ENCODE results near the gene TOR4A.

Gene TOR4A

DNA sequence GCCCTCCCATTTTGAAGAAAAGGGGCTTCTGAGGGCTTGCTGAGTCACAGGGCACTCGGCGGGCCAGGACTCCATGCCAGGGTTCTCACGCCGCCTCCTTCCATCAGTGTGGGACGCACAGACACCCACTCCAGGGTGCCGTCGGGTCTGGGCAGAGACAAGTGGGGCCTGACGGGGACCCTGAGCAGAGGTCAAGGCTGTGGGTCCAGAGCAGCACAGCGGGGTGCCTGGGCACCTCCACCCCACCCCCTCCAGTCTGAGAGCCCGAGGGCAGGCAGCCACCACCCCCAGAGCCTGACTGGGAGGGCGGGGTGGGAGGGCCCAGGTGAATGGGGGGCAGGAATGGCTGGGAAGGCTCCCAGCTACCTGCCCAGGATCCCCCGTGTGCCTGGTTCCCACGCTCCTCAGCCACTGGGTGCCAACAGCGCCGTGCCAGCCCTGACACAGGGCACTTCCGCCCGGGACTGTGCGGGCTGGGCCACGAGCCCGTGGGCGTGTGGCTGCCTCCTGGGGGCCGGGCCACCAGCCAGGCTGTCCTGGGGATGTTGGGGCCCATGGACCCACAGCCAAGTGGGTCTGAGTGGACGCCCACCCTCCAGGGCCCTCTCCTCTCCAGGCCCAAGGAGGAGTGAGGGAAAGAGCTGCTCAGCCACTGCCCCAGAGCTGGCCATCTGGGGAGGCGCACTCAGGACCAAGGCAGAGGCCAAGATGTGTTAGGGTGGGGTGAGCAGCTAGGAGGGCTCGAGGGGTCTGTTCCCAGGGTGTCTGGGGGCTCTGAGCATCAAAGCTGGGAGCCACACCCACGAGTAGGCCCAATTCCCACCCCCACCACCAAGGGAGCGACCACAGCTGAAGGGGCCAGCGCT is 34.7 kb downstream of the TOR4A start:
- H3K27ac ChIP-seq: peak overlapping the region; percentile 64
- POLR2A ChIA-PET (ENCODE audit: low non-redundant PET): interaction anchor here (1.1 kb wide), 1 partner anchor 10 kb away, joined by 3 read pairs; the partner anchor contains the start of gene NRARP
- TF ChIP-seq, protein P1, sequence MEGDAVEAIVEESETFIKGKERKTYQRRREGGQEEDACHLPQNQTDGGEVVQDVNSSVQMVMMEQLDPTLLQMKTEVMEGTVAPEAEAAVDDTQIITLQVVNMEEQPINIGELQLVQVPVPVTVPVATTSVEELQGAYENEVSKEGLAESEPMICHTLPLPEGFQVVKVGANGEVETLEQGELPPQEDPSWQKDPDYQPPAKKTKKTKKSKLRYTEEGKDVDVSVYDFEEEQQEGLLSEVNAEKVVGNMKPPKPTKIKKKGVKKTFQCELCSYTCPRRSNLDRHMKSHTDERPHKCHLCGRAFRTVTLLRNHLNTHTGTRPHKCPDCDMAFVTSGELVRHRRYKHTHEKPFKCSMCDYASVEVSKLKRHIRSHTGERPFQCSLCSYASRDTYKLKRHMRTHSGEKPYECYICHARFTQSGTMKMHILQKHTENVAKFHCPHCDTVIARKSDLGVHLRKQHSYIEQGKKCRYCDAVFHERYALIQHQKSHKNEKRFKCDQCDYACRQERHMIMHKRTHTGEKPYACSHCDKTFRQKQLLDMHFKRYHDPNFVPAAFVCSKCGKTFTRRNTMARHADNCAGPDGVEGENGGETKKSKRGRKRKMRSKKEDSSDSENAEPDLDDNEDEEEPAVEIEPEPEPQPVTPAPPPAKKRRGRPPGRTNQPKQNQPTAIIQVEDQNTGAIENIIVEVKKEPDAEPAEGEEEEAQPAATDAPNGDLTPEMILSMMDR (conservative IDR thresholded peaks at IDR 0.05; ENCODE audit: low read depth): no peak
- CTCF ChIA-PET: interaction anchor here (0.5 to 1.9 kb wide), 7 partner anchors 10 to 332 kb away, joined by 3 to 11 read pairs (median 3); partner anchors contain the start of gene NRARP
- DNase-seq (ENCODE audit: low spot score): no peak

DNA sequence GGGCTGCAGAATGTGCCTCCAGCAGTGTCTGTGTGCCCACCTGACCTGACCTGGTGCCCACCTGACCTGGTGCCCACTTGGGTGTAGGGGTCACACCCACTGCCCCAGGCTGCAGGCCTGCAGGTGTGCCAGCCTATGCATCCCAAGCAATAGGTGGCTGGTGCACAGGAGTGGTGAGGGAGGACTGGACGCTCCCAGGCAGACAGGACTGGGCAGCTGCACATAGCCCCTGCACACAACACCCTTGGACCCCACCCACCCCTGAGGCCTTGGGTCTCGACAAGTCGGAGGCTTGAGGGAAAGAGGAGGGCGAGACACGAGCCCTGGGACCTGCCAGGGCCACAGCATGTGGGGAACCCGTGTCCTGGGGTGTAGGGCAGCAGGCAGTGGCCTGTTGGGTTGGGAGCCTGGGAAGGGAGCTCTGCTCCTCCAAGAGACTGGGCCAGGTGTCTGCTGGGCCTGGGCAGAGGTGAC is 35.4 kb downstream of the TOR4A start:
- peak overlapping the region; percentile 64 for H3K27ac ChIP-seq
- TF ChIP-seq, protein P1 (conservative IDR thresholded peaks at IDR 0.05; ENCODE audit: low read depth): no peak
- ChIA-PET POLR2A (ENCODE audit: low non-redundant PET) (interaction anchor here (1.1 kb wide), 1 partner anchor 11 kb away, joined by 3 read pairs; the partner anchor contains the start of gene NRARP), CTCF (interaction anchor here (0.6 to 1.9 kb wide), 7 partner anchors 11 to 331 kb away, joined by 3 to 11 read pairs (median 4); partner anchors contain the start of gene NRARP)
- DNase-seq (ENCODE audit: low spot score): no peak

DNA sequence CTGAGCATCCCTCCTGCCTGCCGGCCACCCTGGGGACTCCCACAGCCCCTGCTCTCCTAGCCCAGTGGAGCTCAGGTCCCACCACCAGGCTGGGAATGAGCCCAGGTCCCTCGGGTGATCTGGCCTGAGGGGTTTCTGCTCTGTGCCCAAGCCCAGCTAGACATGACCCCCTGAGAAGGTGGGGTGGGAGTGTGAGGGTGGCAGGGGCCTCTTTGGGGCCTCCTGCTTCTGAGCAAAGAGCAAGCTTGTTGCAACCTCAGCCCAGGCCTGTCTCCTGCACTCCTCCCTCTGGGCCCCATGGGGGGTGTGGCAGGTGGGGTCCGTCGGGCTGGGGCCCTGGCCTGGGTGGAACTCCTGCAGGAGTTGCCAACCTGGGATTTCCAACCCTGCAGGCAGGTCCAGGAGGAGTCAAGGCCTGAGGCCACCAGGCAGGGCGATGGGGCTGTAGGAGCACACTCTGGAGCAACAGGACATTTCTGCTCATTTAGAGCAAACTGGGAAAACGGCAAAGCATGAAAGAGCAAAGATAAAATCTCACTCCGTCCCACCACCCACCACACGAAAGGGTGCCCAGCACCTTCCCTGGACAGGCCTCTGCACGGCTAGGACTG is 35.9 kb downstream of the TOR4A start:
- ChIA-PET CTCF (interaction anchor here (0.8 to 1.9 kb wide), 5 partner anchors 11 to 132 kb away, joined by 3 to 11 read pairs (median 4); partner anchors contain the start of gene NRARP), POLR2A (ENCODE audit: low non-redundant PET) (interaction anchor here (1.1 kb wide), 1 partner anchor 11 kb away, joined by 3 read pairs; the partner anchor contains the start of gene NRARP)
- TF ChIP-seq, protein P1 (conservative IDR thresholded peaks at IDR 0.05; ENCODE audit: low read depth): no peak
- peak; percentile 3 for DNase-seq (ENCODE audit: low spot score)
- peak overlapping the region; percentile 64 for H3K27ac ChIP-seq

DNA sequence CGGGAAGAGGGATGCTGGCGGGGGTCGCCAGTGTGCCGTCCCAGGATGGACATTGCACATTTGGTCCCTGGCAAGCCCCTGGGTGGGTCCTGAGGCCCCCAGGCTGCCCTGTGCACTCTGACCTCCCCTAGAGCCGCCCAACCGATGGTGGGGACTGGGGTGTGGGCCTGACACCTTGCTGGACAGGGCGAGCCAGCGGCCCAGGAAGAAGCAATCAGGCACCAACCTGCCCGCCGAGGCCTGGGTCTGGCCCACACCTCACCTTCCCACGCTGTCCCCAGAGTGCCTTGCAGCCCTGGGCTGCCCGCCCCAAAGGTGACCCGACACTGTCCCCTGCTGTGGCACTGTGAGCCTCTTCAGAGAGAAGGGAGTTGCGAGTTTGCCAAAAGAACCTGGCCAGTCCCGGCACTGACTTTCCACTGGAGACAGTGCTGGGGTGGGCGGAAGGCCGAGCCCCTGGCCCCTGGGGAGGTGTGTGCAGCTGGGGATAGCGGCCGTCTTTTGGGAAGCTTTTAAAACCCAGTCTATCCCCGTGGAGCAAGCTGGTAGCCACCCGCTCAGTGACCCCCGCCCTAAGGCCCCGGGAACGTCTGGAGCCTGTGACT is 36.5 kb downstream of the TOR4A start:
- POLR2A ChIA-PET (ENCODE audit: low non-redundant PET): no interaction called here
- TF ChIP-seq, protein P1 (conservative IDR thresholded peaks at IDR 0.05; ENCODE audit: low read depth): no peak
- CTCF ChIA-PET: interaction anchor here (0.8 to 1.9 kb wide), 3 partner anchors 12 to 110 kb away, joined by 4 to 11 read pairs (median 5); partner anchors contain the start of gene NRARP
- DNase-seq (ENCODE audit: low spot score): peak; percentile 5
- peak overlapping the region; percentile 64 for H3K27ac ChIP-seq

DNA sequence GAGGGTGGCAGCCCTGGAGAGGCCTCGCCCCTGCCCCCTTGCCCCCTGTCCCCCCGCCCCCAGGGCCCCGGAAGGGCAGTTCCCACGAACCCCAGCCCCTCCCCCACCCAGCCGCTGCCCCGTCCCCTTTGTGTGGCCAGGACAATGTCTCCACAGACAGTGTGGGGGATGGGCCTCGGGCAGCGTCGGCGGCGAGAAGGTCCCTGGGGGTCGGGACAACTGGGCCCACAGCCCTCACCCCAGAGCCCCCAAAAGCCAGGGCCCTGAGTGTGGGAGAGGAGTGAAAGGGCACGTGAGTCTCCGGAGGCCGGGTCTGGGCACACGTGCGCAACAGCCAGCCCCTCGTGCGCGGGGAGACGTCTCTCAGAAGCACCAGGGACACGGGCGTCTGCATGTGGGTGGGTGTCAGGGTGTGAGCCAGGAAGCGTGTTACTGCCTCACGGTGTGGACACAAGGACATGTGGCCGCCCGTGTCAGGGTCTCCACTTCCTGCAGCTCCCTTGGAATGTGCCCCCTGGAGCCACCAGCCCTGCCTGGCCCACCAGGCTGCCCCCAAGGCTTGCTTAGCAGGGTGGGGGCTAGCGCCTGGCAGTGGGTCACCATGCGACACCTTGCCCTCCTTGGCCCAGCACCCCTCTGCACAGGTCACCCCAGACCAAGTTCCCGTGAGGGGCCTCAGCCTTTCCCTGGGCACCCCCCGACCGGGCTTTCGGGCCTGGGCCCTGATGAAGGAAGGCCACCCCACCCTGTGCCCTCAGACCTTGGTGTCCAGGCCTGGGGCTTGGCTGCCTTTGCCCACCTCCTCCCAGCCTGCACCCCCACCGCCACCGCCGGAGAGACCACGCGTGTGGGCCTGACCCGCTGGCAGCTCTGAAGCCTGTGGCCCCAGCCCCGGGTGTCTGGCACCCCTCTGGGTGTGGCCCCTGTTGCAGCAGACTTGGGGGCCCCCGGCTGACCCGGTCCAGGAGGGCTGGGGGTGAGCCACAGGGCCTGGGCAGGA is 37.3 kb downstream of the TOR4A start:
- peak overlapping the region; percentile 64 for H3K27ac ChIP-seq
- ChIA-PET POLR2A (ENCODE audit: low non-redundant PET) (no interaction called here), CTCF (interaction anchor here (1.1 kb wide), 1 partner anchor 108 kb away, joined by 3 read pairs; the partner anchor contains the start of gene EXD3)
- TF ChIP-seq, protein P1 (conservative IDR thresholded peaks at IDR 0.05; ENCODE audit: low read depth): no peak
- peak; percentile 2 for DNase-seq (ENCODE audit: low spot score)

Measured in RWPE1 (cell line).